GM21390 (cell line): Measurements from ENCODE around the gene SLX1A.
"Not testable (repeated sequence)": the region's sequence is repeated elsewhere in the genome, so short reads cannot be mapped to it uniquely, and the experiment has no call there.

Experiments
- ATAC-seq: cut with Tn5 transposase; IDR thresholded peaks from one replicate; pipeline ENCODE4 v1.9.1; 2021; ENCODE audit not compliant: unreplicated experiment

Gene SLX1A

DNA sequence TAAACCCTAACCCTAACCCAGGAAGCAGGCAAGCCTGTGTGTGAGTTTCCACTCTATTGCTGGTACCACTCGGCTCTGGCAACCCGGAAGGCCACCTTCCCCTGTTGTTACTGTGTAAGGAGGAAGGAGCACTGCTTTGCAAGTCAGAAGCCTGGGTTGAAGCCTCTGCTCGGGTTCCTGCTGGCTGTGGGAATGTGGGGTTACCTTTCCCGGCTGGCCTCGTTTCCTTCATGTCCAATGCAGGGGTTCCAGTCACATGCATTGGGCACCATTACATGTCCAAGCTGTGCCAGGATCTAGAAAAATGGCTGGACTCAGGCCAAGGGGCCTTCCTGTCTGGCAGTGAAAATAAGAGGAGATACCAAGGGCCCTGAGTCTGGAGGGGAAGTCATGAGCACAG is 23.4 kb downstream of the SLX1A start:
- ATAC-seq: not testable (repeated sequence)
